ENCODE measurements around the gene C8B. TPM values are rescaled to one million over a fixed set of nuclear protein-coding genes. Genes with fewer than 3 reads are reported as not detected.

The C8B gene
- total RNA-seq, 6 donors from 2014 or later: 0.26 to 9.6 (median 0.98) TPM; not detected in 1

GRCh38 chr1:56931211-56931610, 34.6 kb downstream of the C8B start:
- ATAC-seq (ENCODE audit: low FRiP score in 2 of 2) (no peak), DNase-seq (no peak)
- WGBS, 2 donors: 61 to 75% methylated on average over 3 of the region's 3 CpGs
- Histone ChIP-seq H3K27me3 (no peaks in the 10 kb centered on the region), H3K4me3 (no peak overlapping the region), H3K36me3 (no peaks in the 10 kb centered on the region), H3K9me3 (no peaks in the 10 kb centered on the region), H3K27ac (no peak overlapping the region), H3K4me1 (no peaks in the 10 kb centered on the region)
- TF ChIP-seq CTCF (IDR thresholded peaks at IDR 0.05) (no peak), EP300 (IDR thresholded peaks at IDR 0.05) (no peak), POLR2AphosphoS5 (IDR thresholded peaks at IDR 0.05) (no peak), POLR2A (IDR thresholded peaks at IDR 0.05) (no peak)

GRCh38 chr1:56929492-56929891, 36.3 kb downstream of the C8B start:
- TF ChIP-seq POLR2AphosphoS5 (IDR thresholded peaks at IDR 0.05): no peak
- TF ChIP-seq EP300 (IDR thresholded peaks at IDR 0.05): no peak
- TF ChIP-seq CTCF (IDR thresholded peaks at IDR 0.05): no peak
- TF ChIP-seq POLR2A (IDR thresholded peaks at IDR 0.05): no peak
- H3K4me1 ChIP-seq: no peaks in the 10 kb centered on the region
- H3K36me3 ChIP-seq: no peaks in the 10 kb centered on the region
- DNase-seq (no peak), ATAC-seq (ENCODE audit: low FRiP score in 2 of 2) (no peak)
- WGBS, 2 donors: 82 to 86% methylated on average over 2 of the region's 2 CpGs
- no peaks in the 10 kb centered on the region for H3K9me3 ChIP-seq
- H3K27me3 ChIP-seq: no peaks in the 10 kb centered on the region
- H3K27ac ChIP-seq: no peak overlapping the region
- H3K4me3 ChIP-seq: no peak overlapping the region

DNA sequence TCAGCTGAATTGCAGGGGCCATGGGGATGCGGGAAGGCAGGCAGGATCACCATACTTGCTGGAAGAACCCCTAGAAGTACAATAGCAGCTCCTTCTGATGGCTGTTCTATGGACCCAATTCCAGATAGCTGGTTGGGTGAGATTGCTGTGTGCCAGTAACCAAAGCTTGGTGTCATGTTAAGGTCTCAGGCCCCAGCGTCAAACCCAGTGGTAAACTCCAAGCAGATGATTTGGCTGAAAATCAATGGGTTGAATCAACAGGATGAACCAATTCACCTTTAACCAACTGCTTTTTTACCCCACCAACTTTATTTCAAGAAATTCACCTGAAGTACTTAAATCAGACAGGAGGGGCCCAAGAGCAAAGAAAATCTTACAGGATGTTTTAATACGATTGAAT, 37.8 kb downstream of the C8B start:
- TF ChIP-seq POLR2AphosphoS5 (IDR thresholded peaks at IDR 0.05): no peak
- no peak for TF ChIP-seq EP300 (IDR thresholded peaks at IDR 0.05)
- DNase-seq: no peak
- Histone ChIP-seq H3K27ac (no peak overlapping the region), H3K9me3 (no peaks in the 10 kb centered on the region), H3K27me3 (no peaks in the 10 kb centered on the region), H3K4me1 (no peaks in the 10 kb centered on the region), H3K36me3 (no peaks in the 10 kb centered on the region), H3K4me3 (no peak overlapping the region)
- 83 to 95% methylated on average over 3 of the region's 3 CpGs for WGBS, 2 donors
- no peak for ATAC-seq (ENCODE audit: low FRiP score in 2 of 2)

DNA sequence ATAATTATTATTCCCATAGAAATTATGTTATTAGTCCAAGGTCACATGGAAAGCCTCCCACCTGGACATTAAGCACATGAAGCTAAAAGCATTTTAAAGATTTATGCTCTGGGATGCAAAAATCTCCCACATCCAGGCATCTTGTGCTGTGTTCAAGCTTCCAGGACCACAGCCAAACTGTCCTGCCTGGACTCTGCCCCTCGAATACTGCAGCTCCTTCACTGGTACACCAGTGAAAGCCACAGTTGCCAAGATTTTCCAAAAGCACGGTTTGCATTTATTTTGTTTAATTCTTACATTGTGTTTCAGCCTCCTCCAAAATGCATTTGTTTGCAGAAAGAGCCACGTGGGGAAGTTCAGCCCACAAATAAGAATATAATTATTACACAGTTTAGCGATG, 38.6 kb downstream of the C8B start:
- DNase-seq (no peak), ATAC-seq (ENCODE audit: low FRiP score in 2 of 2) (no peak)
- Histone ChIP-seq H3K36me3 (no peaks in the 10 kb centered on the region), H3K4me1 (no peaks in the 10 kb centered on the region), H3K4me3 (no peak overlapping the region), H3K27me3 (no peaks in the 10 kb centered on the region), H3K9me3 (no peaks in the 10 kb centered on the region), H3K27ac (no peak overlapping the region)
- 68 to 80% methylated on average over 4 of the region's 4 CpGs for WGBS, 2 donors
- no peak for TF ChIP-seq EP300 (IDR thresholded peaks at IDR 0.05)
- no peak for TF ChIP-seq POLR2AphosphoS5 (IDR thresholded peaks at IDR 0.05)
- no peak for TF ChIP-seq POLR2A (IDR thresholded peaks at IDR 0.05)
- TF ChIP-seq CTCF (IDR thresholded peaks at IDR 0.05): no peak

DNA sequence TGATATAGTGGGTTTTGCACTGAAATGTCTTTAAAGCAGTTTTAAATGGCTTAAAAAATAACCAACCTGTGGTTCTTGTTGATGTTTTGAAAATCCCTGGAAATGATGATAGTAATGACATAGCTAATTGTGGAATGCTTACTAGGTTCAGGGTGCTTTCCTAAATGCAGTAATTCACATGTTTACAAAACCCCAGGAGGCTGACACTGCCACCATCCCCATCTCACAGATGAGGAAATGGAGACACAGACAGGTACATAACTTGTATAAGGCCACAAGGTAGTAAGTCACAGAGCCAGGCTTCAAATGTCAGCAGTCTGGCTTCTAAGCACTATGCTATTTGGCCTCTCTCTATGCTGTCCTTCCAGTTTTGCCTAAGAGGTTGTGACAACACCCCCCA, 40.6 kb downstream of the C8B start:
- Histone ChIP-seq H3K4me1 (no peaks in the 10 kb centered on the region), H3K9me3 (no peaks in the 10 kb centered on the region), H3K27me3 (no peaks in the 10 kb centered on the region), H3K36me3 (no peaks in the 10 kb centered on the region), H3K27ac (no peak overlapping the region), H3K4me3 (no peak overlapping the region)
- DNase-seq (no peak), ATAC-seq (ENCODE audit: low FRiP score in 2 of 2) (no peak)
- TF ChIP-seq CTCF (IDR thresholded peaks at IDR 0.05) (no peak), EP300 (IDR thresholded peaks at IDR 0.05) (no peak), POLR2AphosphoS5 (IDR thresholded peaks at IDR 0.05) (no peak), POLR2A (IDR thresholded peaks at IDR 0.05) (no peak)
